ENCODE measurements around the gene PPP3CB.
A peak's percentile ranks its signal among the peaks of the same experiment; 100 is the strongest.
"Not testable (repeated sequence)": the region's sequence is repeated elsewhere in the genome, so short reads cannot be mapped to it uniquely, and the experiment has no call there.

The PPP3CB gene

DNA sequence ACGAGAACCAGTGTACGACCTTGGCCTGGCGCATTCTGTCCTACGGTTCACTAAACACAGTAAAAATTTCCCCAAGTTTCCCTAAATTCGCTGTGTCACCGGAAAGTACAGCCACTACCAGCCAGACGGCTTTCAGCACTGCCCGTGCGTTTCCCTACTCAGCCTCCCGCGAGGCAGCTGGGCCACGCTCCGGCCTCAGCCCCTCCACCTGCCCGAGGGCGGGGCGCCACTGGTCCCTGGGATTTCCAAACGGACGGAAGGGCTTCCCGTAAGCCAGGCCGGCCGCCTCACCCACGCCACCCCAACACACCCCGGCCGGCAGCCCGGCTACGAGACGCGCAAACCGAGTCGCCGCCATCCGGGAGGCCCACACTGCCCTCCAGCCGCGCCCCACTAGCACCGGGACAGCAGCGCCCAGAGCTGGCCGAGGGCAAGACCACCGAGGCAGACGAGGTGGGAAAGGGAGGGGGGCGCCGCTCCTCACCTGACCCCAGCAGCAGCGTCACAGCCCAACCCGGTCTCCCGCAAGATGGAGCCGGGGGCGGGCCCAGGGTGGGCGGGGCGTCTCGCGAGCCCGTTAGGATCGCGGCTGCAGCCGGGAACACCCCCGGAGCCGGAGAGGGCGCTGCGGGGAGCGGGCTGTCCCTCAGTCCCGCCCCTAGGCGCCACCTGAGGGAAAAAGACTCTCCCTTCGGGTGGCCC, 82.1 kb downstream of the PPP3CB start, which contains the start of gene ANXA7:
TSS of gene ANXA7 (minus strand) at position 531 of the 702 bp plus-strand sequence. CDS start 13,202 bp downstream, outside the sequence.
- DNase-seq = peak; percentile 98 to 99 (median 99)

DNA sequence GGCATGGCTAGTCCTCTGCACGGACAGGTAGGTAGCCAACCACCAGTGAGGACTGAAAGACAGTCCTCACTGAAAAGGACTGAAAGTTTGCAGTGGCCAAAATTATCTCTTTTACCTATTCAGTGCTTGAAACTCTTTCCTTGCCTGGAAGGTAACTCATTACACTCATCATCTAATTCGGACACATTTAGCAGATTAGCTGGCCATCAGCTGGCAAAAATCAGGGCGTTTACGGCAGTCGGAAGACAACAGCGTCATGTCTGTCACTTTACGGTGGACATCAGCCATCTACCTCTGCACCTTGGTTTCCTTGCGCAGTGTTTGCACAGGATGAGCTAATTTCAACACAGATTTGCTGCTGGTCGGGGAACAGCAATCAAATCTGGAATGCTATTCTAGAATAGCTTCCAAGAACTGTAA, 82.7 kb downstream of the PPP3CB start:
- DNase-seq = no peak

DNA sequence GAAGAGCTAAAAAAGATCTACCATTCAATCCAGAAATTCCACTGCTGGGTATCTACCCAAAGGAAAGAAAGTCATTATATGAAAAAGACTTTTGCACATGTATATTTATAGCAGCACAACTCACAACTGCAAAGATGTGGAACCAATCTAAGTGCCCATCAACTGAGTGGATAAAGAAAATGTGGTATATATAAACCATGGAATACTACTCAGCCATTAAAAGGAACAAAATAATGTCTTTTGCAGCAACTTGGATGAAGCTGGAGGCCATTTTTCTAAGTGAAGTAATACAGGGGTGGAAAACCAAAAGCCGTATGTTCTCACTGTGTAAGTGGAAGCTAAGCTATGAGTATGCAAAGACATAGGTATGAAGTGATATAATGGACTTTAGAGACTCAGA, 84.9 kb downstream of the PPP3CB start:
- DNase-seq = no peak

DNA sequence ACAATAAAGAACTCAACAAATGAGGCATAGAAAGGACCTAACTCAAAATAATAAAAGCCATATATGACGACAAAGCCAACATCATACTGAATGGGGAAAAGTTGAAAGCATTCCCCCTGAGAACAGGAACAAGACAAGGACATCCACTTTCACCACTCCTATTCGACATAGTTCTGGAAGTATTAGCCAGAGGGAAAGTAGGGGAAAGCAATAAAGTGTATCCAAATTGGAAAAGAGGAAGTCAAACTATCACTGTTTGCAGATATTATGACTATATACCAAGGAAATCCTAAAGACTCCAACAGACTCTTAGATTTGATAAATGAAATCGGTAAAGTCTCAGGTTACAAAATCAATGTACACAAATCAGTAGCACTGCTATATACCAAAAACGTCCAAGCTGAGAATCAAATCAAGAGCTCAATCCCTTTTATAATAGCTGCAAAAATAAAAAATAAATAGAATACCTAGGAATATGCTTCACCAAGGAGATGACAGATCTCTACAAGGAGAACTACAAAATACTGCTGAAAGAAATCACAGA, 86.8 kb downstream of the PPP3CB start:
- peak; percentile 19 to 54 (median 35) for DNase-seq

DNA sequence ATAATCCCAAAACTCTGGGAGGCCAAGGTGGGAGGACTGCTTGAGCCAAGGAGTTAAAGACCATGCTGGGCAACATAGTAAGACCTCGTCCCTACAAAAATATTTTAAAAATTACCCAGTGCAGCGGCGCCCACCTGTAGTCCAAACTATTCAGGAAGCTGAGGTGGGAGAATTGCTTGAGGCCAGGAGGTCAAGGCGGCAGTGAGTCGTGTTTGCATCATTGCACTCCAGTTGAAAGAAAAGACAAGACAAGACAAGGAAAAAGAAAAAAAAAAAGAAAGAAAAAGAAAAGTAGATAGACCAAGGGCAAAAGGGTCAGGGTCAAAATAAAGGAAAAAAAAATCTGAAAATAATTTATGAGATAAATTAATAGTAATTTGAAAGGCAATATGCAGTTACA, 87.8 kb downstream of the PPP3CB start:
- no peak for DNase-seq

DNA sequence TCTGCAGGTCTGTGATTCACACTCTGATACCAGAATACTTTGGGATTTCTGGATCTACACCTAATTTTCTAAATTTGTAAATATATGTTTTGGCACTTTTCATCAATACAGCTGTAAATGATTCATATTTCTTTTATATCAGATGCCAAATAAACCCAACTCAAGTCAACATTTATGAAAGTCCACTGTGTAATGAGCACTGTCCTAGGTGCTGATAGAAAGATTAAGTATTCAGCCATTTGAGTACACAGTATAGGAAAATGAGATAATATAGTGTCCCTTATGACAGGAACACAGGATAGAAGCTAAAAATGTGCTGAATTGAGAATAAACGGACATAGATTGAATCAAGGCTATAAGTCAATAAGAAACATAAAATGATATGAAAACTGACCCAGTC, 88.3 kb downstream of the PPP3CB start:
- no peak for DNase-seq

DNA sequence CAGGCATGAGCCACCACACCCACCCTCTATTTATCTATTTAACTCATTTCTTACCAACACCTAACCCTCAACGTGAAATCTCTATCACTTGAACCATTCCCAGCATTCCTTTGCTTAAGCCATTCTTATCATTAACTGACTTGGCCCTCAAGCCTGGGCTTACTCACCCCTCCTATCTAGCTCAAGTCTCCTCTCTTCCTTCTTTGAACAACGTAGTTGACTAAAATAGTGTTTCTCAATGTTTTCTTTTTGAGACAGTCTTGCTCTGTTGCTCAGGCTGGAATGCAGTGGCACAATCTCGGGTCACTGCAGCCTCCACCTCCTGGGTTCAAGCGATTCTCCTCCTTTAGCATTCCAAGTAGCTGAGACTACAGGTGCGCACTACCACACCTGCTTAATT, 89.0 kb downstream of the PPP3CB start:
- no peak for DNase-seq

DNA sequence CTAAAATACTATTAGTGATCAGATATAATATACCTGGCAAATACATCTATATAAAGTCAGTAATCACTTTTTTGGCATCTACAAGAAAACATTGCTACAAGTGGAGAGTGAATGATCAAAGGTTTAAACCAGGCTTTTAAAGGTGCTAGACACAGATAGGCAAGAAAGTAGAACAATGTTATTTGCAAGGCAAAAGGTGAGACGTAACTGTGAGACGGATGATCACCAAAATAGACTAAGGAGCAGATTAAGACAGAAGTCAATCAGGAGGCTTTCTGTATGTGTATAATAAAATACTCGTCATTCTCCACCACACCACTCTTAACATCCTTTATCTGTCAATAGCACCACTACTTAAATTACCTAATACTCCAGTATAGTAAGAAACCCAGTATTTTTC, 90.3 kb downstream of the PPP3CB start:
- no peak for DNase-seq

DNA sequence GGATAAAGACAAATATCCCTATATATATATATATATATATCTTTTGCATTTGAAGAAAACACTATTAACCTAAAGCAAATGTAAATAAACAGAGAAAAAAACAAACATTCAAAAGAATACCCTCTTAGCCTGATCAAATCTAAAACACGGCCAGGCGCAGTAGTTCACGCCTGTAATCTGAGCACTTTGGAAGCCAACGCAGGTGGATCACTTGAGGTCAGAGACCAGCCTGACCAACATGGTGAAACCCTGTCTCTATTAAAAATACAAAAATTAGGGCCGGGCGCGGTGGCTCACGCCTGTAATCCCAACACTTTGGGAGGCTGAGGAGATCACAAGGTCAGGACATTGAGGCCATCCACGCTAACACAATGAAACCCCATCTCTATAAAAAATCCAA, 91.1 kb downstream of the PPP3CB start:
- no peak for DNase-seq

DNA sequence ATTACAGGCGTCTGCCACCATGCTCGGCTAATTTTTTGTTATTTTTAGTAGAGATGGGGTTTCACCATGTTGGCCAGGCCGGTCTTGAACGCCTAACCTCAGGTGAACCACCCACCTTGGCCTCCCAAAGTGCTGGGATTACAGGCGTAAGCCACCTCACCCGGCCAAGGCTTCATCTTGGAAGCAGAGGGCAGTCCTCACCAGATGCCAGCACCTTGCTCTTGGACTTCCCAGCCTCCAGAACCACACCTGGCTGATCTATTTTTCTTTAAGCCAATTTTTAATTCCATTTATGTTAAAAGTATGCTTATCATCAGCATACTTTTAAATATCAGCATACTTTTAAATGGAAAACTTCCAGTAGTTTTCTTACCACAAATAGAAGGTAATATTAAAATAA, 94.2 kb downstream of the PPP3CB start:
- no peak for DNase-seq

DNA sequence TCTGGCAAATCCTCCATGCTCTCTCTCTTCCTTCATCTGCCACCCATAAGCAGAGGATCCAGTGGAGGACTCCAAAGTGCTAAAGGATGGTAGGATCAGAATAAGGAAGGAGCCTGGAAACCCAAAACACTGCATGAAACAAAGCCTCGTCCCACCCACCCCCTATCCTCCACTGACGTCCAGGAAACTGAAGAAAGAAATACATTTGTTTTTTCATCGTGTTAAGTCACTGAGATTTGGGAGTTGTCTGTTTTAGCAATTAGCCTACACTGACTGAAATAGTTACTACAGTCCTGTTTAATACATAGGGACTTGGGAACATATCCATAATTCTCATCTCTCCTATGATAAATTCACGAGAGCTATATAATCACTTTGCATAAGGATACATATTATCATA, 96.8 kb downstream of the PPP3CB start:
- DNase-seq = no peak

DNA sequence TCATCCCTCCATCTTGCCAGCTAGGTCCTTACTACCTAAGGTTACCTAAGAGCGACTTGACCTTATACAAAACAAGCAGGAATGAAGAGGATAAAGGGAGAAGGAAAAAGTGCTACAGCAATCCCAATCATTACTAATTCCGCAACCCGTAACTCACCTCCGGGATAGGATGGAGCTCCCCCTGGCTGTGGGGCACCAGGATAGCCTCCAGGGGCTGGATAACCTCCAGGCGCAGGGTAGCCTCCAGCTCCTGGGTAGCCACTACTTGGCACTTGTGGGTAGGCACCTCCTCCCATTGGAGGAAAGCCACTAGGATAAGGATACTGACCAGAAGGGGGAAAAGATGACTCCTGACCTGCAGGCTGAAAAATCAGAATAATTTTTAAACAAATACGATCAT, 97.8 kb downstream of the PPP3CB start:
- peak in 1 of 3 donors; percentile 22 for DNase-seq

DNA sequence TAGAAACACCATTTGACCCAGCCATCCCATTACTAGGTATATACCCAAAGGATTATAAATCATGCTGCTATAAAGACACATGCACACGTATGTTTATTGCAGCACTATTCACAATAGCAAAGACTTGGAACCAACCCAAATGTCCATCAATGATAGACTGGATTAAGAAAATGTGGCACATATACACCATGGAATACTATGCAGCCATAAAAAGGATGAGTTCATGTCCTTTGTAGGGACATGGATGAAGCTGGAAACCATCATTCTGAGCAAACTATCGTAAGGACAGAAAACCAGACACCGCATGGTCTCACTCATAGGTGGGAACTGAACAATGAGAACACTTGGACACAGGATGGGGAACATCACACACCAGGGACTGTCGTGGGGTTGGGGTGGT, 101.5 kb downstream of the PPP3CB start:
- DNase-seq = not testable (repeated sequence)

DNA sequence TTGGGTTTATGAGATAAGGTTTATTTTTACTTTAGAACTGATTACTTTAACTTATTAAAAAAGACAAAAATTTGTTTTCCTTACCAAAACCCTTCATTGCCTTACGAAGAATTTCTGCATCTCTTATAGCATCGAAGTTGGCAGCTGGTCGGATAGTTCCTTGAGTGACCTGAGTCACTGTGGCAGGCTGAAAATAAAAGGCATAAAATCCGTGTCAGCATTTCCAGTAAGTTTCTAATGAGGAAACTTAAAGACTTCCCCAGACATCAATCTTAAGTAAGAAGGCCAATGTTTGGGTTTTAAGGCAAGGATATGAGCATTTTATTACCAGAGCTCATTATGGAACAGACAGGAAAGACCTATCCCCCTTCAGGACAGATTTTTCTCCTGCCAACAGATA, 107.6 kb downstream of the PPP3CB start:
- DNase-seq = peak in 2 of 3 donors; percentile 20 to 23

DNA sequence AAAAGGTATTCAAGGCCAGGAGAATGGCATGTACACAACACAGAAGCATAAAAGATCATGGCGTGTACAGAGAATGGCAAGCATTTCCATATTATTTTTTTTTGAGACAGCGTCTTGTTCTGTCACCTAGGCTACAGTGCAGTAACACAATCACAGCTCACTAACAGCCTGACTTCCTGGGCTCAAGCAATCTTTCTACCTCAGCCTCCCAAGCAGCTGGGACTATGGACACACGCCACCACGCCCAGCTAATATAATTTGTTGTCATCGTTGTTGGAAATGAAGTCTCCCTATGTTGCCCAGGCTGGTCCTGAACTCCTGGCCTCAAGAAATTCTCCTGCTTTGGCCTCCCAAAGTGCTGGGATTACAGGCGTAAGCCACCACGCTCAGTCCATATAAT, 109.2 kb downstream of the PPP3CB start:
- DNase-seq = no peak

Data from suppressor macrophage treated with lipopolysaccharide for 1 hour (primary cell).